Esophagus muscularis mucosa (tissue), 4 donors: ENCODE results near the gene NAXE.
"Not testable (repeated sequence)": the region's sequence is repeated elsewhere in the genome, so short reads cannot be mapped to it uniquely, and the experiment has no call there.

Experiments used
- EP300 ChIP-seq: sonication (generic); formaldehyde crosslinking; IDR thresholded peaks from one replicate; pipeline ENCODE4 v1.6.1; 2017; ENCODE audit warnings: antibody characterized with exemption
- POLR2A ChIP-seq: fragments of 450-650 bp; IDR thresholded peaks from one replicate; pipeline ENCODE4 v1.6.1; 2017; ENCODE audit warnings: antibody characterized with exemption, moderate library complexity, mild to moderate bottlenecking, low read depth
- POLR2AphosphoS5 ChIP-seq, 2 donors: sonication (generic); formaldehyde crosslinking; IDR thresholded peaks; one replicate each; pipeline ENCODE4 v1.6.1; 2017; ENCODE audit warnings: antibody characterized with exemption in 2 of 2
- TF ChIP-seq, protein P1 (sequence below), 3 experiments: fragments of 200-600 bp in 2 of 3; fragments of 450-650 bp in 1 of 3; sonication (generic) in 2 of 3; IDR thresholded peaks; one replicate each; pipeline ENCODE4 v1.5.1; 2017 to 2019; ENCODE audit warnings: antibody characterized with exemption in 3 of 3, mild to moderate bottlenecking in 2 of 3, moderate library complexity in 1 of 3

DNA sequence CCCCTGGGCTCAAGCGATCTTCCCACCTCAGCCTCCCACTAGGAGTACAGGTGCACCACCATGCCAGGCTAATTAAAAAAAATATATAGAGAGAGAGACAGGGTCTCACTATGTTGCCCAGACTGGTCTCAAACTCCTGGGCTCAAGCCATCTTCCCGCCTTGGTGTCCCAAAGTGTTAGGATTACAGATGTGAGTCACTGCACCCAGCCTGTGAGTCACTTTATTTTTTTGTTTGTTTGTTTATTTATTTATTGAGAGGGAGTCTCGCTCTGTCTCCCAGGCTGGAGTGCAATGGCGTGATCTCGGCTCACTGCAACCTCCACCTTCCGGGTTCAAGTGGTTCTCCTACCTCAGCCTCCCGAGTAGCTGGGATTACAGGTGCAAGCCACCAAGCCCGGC, 3.6 kb upstream of the NAXE start:
- TF ChIP-seq, protein P1, sequence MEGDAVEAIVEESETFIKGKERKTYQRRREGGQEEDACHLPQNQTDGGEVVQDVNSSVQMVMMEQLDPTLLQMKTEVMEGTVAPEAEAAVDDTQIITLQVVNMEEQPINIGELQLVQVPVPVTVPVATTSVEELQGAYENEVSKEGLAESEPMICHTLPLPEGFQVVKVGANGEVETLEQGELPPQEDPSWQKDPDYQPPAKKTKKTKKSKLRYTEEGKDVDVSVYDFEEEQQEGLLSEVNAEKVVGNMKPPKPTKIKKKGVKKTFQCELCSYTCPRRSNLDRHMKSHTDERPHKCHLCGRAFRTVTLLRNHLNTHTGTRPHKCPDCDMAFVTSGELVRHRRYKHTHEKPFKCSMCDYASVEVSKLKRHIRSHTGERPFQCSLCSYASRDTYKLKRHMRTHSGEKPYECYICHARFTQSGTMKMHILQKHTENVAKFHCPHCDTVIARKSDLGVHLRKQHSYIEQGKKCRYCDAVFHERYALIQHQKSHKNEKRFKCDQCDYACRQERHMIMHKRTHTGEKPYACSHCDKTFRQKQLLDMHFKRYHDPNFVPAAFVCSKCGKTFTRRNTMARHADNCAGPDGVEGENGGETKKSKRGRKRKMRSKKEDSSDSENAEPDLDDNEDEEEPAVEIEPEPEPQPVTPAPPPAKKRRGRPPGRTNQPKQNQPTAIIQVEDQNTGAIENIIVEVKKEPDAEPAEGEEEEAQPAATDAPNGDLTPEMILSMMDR (IDR thresholded peaks at IDR 0.05), result not testable (repeated sequence)
- not testable (repeated sequence) for TF ChIP-seq EP300; POLR2A; POLR2AphosphoS5 (IDR thresholded peaks at IDR 0.05)
